Measurements from ENCODE around the gene SAMD4A. TPM values are rescaled to one million over a fixed set of nuclear protein-coding genes. Genes with fewer than 3 reads are reported as not detected.

The SAMD4A gene
- total RNA-seq, 2 experiments from 2014 or later, result 4.6 to 4.7 TPM

DNA sequence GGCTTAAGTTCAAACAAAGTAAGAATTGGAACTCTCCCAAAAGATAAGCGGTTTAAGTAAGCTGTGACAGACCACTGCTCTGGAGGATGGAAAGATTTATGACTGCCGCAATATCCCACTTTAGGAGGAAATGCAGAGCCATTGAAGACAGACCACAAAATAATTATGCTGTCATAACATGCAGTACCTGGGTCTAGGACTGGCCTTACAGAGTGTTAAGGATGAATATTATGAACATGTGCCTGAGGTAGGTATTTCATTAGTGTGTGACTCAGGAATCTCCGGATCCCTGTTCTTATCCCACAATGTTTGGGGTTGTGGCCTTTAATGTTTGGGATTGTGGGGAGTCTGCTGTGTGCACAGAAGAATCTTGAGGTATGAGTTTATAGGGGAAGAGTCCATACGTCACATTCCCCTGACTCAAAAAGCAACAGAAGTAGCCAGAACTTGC, 114.9 kb downstream of the SAMD4A start:
- Mint-ChIP-seq H3K4me3 (no peak overlapping the region), H3K27me3 (peaks cover 14% of the 10 kb centered on the region), H3K4me1 (peaks cover 13% of the 10 kb centered on the region), H3K9me3 (no peaks in the 10 kb centered on the region), H3K27ac (no peak overlapping the region), H3K36me3 (peaks cover 2% of the 10 kb centered on the region)
- DNase-seq, result no peak

DNA sequence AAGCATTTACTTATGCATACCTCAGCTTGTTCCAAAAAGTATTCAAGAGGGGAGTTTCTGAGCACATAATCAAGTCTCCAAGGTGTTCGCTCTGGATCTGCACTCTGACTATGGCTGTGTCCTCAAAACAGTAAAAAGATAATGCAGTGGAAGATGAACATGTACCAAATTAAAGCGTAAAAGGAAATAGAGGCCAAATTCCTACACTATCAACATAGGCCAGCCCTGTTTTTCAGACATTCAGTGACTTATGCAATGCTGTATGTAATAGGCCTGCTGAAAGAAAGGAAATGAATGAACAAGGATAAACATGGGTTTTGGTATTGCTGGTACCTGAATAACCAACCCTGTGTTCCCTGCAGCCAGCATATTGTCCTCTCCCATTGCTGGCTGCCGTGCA, 115.7 kb downstream of the SAMD4A start:
- H3K27ac Mint-ChIP-seq, result no peak overlapping the region
- H3K9me3 Mint-ChIP-seq, result no peaks in the 10 kb centered on the region
- DNase-seq, result no peak
- H3K4me1 Mint-ChIP-seq, result peaks cover 6% of the 10 kb centered on the region
- peaks cover 18% of the 10 kb centered on the region for H3K27me3 Mint-ChIP-seq
- H3K4me3 Mint-ChIP-seq, result no peak overlapping the region
- peaks cover 2% of the 10 kb centered on the region for H3K36me3 Mint-ChIP-seq

DNA sequence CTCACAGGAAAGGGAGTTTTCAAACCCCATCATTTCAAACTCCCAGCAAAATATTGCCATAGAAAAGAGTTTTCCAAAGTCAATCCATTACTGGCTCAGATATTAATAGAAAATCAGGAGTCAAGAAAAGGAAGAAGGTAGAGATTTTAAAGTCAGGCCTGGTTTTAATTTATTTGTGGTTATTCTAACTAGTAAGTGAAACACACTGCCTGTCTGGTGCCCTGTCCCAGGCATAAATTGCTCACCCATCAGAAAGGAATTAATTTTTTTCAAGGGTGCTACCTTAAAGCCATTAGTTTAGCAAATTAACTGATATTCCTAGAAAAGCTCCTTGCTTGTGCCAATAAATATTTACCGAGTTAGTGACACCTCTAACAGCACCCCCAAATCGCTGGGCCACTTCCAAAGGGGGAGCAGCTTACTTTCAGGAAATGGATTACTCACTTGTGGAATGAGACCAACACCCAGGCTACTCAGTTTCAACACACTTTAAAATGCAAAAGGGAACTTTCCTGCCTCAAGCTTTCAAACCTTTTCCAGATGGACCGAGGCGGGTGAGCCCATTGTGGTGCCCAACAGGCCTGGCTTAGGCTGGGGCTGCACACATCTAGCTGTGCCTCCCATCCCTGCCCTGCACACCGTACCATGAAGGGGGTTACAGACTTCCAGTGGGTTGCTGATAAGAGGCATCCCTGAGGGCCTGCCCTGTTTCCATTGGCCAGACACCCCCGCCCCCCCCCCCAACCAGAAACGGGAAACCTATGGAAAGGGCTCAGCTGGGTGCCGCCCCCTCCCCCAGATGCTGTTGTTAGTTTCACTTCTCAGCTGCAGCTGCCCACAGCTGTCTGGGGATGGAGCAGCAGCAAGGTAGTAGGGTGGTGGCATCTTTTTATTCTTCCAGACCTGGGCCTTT, 117.2 kb downstream of the SAMD4A start:
- no peak for DNase-seq
- Mint-ChIP-seq H3K27ac (no peak overlapping the region), H3K36me3 (peaks cover 2% of the 10 kb centered on the region), H3K27me3 (peaks cover 24% of the 10 kb centered on the region), H3K9me3 (no peaks in the 10 kb centered on the region), H3K4me1 (peaks cover 14% of the 10 kb centered on the region), H3K4me3 (no peak overlapping the region)

DNA sequence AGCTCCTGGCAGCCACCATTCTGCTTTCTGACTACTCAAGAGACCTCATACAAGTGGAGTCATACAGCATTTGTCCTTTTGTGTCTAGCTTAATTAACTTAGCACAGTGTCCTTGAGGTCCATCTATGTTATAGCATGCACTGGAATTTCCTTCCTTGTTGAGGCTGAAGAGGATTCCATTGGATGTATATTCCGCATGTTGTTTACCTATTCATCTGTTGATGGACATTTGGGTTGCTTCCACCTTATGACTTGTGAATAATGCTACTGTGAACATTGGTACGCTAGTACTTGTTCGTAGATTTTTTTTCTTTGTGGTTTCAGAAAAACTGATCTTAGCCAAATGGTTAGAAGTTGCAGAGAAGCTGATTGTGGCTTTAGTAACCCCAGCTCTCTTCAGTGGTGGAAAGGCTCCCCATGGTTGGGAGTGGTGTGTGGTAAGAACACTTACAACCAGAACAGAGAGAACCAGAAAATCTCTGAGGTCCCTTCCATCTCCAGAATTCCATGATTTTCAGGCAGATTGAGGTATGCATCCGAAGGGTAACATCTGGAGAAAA, 118.4 kb downstream of the SAMD4A start:
- Mint-ChIP-seq H3K4me3 (no peak overlapping the region), H3K36me3 (peaks cover 2% of the 10 kb centered on the region), H3K4me1 (peaks cover 17% of the 10 kb centered on the region), H3K27ac (no peak overlapping the region), H3K9me3 (no peaks in the 10 kb centered on the region), H3K27me3 (peaks cover 24% of the 10 kb centered on the region)
- no peak for DNase-seq

DNA sequence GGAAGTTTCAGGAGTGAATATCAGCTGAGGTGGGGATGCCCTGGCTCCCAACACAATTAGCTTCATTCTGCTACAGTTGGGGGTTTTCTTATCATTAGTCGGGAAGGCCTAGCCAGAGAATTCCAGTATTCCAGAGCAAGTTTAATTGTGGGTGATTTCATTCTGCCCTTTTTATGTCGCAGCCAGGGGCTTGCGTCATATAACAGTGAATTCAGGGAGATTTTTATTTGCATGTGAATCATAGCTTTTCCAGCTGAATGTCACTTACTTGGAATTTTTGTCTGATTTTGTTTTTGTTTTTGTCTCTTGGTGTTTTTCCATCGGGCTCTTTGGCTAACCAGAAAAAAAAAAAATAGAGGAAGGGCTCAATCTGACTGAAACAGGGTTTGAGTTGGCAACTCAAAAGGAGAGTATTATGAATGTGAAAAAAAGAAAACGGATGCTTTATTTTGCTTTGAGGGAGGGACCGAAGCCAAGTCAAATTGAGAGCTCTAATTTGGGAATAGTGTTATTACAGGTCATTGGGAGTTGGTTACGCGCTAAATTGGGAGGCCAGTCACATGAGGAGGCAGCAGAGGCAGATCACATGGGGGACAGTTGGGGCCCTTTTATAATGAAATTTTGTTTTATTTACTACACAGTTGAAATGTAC, 119.4 kb downstream of the SAMD4A start:
- Mint-ChIP-seq H3K36me3 (peaks cover 2% of the 10 kb centered on the region), H3K27ac (no peak overlapping the region)

GRCh38 chr14:54686871-54687749, 120.2 kb downstream of the SAMD4A start:
- Mint-ChIP-seq H3K27me3 (peaks cover 20% of the 10 kb centered on the region), H3K9me3 (no peaks in the 10 kb centered on the region), H3K4me3 (no peak overlapping the region), H3K27ac (no peak overlapping the region), H3K36me3 (peaks cover 2% of the 10 kb centered on the region), H3K4me1 (peaks cover 20% of the 10 kb centered on the region)
- no peak for DNase-seq

More for the DNA sequence above, 119.4 kb downstream of the SAMD4A start:
- Mint-ChIP-seq H3K4me3 (no peak overlapping the region), H3K27me3 (peaks cover 20% of the 10 kb centered on the region), H3K4me1 (peaks cover 17% of the 10 kb centered on the region), H3K9me3 (no peaks in the 10 kb centered on the region)
- no peak for DNase-seq

DNA sequence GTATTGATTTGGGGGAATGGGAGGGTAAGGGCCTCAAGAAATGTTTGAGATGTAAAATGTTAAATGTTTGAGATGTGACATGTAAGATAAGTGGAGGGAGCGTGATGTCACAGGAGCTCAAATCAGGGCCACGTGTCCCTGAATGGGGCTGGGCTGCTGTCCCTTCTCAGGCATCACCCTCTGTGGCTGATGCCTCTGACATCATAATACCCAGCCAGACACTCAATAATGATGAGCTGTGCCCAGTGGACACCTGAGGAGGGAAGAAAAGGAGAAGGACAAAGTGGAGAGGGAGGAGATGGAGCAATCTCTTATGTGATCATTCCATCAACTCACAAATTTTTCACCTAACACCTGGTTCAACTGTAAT, 120.8 kb downstream of the SAMD4A start:
- Mint-ChIP-seq H3K4me1 (peaks cover 23% of the 10 kb centered on the region), H3K27ac (no peak overlapping the region), H3K4me3 (no peak overlapping the region), H3K36me3 (peaks cover 2% of the 10 kb centered on the region), H3K27me3 (peaks cover 22% of the 10 kb centered on the region), H3K9me3 (no peaks in the 10 kb centered on the region)
- no peak for DNase-seq

DNA sequence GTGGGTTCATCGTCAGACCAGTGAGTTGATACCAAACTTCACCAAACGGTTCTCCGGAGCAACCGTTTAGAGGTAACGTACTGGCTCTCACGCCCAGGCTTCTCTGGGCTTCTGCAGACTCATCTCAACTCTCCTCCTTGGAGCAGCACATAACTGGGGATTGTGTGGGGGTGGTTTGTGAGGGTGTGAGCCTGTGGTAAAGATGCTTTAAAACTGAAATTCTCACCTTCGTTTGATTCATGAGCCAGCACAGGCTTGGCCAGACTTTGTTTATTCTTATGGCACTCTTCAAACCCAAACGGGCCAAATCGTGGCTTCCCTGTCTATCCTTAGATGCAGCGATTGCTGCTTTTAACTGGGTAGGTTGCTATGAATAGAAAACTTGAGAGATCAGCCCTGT, 121.3 kb downstream of the SAMD4A start:
- H3K27ac Mint-ChIP-seq, result no peak overlapping the region

GRCh38 chr14:54689928-54690327, 123.0 kb downstream of the SAMD4A start:
- no peak overlapping the region for H3K27ac Mint-ChIP-seq
- H3K36me3 Mint-ChIP-seq, result peaks cover 2% of the 10 kb centered on the region
- peaks cover 23% of the 10 kb centered on the region for H3K4me1 Mint-ChIP-seq
- no peak for DNase-seq
- H3K9me3 Mint-ChIP-seq, result no peaks in the 10 kb centered on the region
- peaks cover 39% of the 10 kb centered on the region for H3K27me3 Mint-ChIP-seq
- no peak overlapping the region for H3K4me3 Mint-ChIP-seq

More for the DNA sequence above, 121.3 kb downstream of the SAMD4A start:
- H3K4me1 Mint-ChIP-seq, result peaks cover 23% of the 10 kb centered on the region
- peak; percentile 21 for DNase-seq
- peaks cover 2% of the 10 kb centered on the region for H3K36me3 Mint-ChIP-seq
- peaks cover 27% of the 10 kb centered on the region for H3K27me3 Mint-ChIP-seq
- H3K9me3 Mint-ChIP-seq, result no peaks in the 10 kb centered on the region
- no peak overlapping the region for H3K4me3 Mint-ChIP-seq

DNA sequence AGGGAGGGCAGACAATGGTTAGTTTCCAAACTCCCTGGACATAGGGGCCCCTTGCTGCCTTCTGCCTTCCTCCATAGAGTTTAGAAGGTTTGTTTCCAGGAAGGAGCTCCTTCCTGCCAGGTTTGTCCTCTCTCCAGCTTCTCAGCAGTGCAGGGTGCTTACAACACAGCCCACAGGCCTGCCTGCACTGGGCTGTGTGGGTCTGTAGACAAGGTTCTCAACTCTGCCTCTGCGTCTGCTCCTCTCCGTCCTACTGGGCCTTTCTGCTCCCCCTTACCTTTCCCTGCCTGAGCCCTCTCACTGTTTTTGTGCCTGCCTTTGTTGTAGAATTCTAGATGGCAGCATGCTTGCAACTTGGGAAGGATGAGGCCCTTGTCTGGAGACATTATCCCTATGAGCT, 124.0 kb downstream of the SAMD4A start:
- peaks cover 17% of the 10 kb centered on the region for H3K4me1 Mint-ChIP-seq
- no peaks in the 10 kb centered on the region for H3K9me3 Mint-ChIP-seq
- H3K27ac Mint-ChIP-seq, result no peak overlapping the region
- H3K4me3 Mint-ChIP-seq, result no peak overlapping the region
- H3K27me3 Mint-ChIP-seq, result peaks cover 39% of the 10 kb centered on the region
- no peak for DNase-seq
- no peaks in the 10 kb centered on the region for H3K36me3 Mint-ChIP-seq

GRCh38 chr14:54691525-54692283, 124.8 kb downstream of the SAMD4A start:
- H3K9me3 Mint-ChIP-seq, result no peaks in the 10 kb centered on the region
- DNase-seq, result peak; percentile 36
- no peak overlapping the region for H3K4me3 Mint-ChIP-seq
- peaks cover 34% of the 10 kb centered on the region for H3K27me3 Mint-ChIP-seq
- no peaks in the 10 kb centered on the region for H3K36me3 Mint-ChIP-seq
- no peak overlapping the region for H3K27ac Mint-ChIP-seq
- peaks cover 17% of the 10 kb centered on the region for H3K4me1 Mint-ChIP-seq

- H3K9me3 Mint-ChIP-seq, result no peaks in the 10 kb centered on the region
- no peak for DNase-seq
- H3K27ac Mint-ChIP-seq, result no peak overlapping the region
- no peaks in the 10 kb centered on the region for H3K36me3 Mint-ChIP-seq
- H3K4me1 Mint-ChIP-seq, result peaks cover 17% of the 10 kb centered on the region
- H3K4me3 Mint-ChIP-seq, result no peak overlapping the region
- peaks cover 29% of the 10 kb centered on the region for H3K27me3 Mint-ChIP-seq
These were observed 125.4 kb downstream of the SAMD4A start for GRCh38 chr14:54692284-54692772.

GRCh38 chr14:54693761-54694160, 126.8 kb downstream of the SAMD4A start:
- H3K27me3 Mint-ChIP-seq, result peaks cover 26% of the 10 kb centered on the region
- H3K9me3 Mint-ChIP-seq, result no peaks in the 10 kb centered on the region
- peaks cover 9% of the 10 kb centered on the region for H3K4me1 Mint-ChIP-seq
- no peak overlapping the region for H3K4me3 Mint-ChIP-seq
- H3K27ac Mint-ChIP-seq, result no peak overlapping the region
- no peaks in the 10 kb centered on the region for H3K36me3 Mint-ChIP-seq
- no peak for DNase-seq

DNA sequence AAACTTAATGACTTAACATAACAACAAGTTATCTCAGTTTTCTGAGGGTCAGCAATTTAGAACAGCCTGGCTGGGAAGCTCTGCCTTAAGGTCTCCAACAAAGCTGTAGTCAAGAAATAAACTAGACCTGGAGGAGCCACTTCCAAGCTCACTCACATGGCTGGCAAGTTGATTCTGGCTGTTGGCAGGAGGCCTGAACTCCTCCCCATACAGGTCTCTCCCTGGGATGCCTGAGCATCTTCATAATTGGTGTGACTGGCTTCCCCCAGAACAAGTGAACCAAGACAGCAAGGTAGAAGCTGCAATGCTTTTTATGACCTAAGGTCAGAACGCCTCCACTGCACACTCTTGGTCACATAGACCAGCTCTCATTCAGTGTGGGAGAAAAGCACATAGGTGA, 128.3 kb downstream of the SAMD4A start:
- Mint-ChIP-seq H3K9me3 (no peaks in the 10 kb centered on the region), H3K36me3 (no peaks in the 10 kb centered on the region), H3K27me3 (peaks cover 34% of the 10 kb centered on the region), H3K4me1 (peaks cover 9% of the 10 kb centered on the region), H3K27ac (no peak overlapping the region), H3K4me3 (no peak overlapping the region)
- no peak for DNase-seq
